Measurements from ENCODE around the gene TOX2. TPM values are rescaled to one million over a fixed set of nuclear protein-coding genes. Genes with fewer than 3 reads are reported as not detected.
A peak's percentile ranks its signal among the peaks of the same experiment; 100 is the strongest.

TOX2 gene
- 1 to 10 TPM; 2.3 to 4.0 (median 3.3) TPM for polyA plus RNA-seq (ENCODE audit: insufficient read length in 10 of 10)
- long read RNA-seq, donor 1: 0 reads
- long read RNA-seq, donor 2: 0 reads
- long read RNA-seq, donor 3: 0 reads
- long read RNA-seq, donor 4: 0 reads
- long read RNA-seq, donor 5, partial matches to known transcripts: 0 of 1 reads
- long read RNA-seq, donor 5, other reads (novel, unspliced or antisense): 0 of 1 reads
- long read RNA-seq, donor 6: 0 reads
- long read RNA-seq, donor 7: 0 reads
- long read RNA-seq, donor 8, partial matches to known transcripts: 0 of 1 reads
- long read RNA-seq, donor 8, other reads (novel, unspliced or antisense): 0 of 1 reads
- long read RNA-seq, donor 9: 0 reads

DNA sequence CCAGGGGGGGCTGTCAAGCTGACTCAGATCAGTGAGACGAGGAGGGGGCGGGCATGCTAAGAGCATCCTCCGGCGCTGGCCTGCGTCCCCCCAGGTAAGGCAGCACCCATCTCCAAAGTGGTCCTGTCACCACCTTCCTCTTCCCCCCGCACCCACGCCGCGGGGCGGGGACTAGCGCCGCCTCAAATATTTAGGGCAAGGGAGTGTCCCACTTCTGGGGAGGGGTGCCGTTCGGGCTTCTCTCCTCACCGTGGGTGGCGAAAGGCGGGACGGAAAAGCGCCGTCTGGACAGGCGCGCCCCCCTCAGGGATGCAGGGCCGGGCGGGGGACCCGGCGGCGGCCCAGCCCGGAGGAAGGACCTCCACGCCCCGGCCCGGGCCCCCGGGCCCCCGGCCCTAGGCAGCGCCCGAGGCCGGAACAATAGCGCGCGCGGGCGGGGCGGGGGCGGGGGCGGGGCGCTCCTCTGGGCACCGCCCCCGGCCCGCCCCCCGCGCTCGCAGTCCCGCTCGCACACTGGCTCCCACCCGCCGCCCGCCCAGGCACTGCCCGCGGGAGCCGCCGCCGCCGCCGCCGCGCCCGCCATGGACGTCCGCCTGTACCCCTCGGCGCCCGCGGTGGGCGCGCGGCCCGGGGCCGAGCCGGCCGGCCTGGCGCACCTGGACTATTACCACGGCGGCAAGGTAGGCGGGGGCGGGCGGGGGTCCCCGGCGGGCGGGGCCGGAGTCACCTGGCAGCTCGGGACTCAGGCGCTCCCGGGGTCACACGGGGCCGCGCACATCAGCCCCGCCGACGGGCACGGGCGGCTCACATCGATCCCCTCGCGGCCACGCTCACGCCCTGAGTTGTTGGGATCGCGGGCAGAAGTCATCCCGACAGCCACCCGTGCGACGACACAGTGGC lies at the start of gene TOX2:
Gene TOX2, plus strand, starts transcription at position 542 of the 900 bp plus-strand sequence. Its CDS starts 40 bp downstream, at position 582.
- peak in 1 of 3 donors; percentile 25 for DNase-seq

DNA sequence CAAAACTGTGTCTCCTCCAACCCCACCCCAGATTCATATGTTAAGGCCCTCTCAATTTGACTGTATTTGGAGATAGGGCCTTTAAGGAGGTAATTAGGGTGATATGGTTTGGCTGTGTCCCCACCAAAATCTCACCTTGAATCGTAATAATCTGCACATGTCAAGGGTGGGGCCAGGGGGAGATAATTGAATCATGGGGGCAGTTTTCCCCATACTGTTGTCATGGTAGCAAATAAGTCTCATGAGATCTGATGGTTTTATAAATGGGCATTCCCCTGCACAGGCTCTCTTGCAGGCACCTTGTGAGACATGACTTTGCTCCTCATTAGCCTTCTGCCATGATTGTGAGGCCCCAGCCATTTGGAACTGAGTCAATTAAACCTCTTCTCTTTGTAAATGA lies 46.6 kb upstream of the TOX2 start:
- no peak for DNase-seq

DNA sequence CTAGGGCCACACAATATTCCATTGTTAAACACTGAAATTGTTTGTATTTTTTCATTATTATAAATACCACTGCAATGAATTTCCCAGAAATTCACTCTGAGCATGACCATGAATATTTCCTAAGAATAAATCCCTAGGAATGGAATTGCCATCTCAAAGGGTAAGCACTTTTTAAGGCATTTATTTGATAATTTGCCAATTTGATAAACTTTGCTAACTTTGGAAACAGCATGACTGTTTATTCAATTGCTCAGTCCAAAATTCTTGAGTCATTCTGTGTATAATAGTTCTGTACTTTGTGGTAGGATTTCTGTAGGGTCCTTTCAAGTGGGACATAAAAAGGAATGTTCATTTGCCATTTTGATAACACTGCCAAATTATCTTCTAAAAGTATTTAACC lies 44.2 kb upstream of the TOX2 start:
- no peak for DNase-seq

GRCh38 chr20:43878776-43879175 lies 35.9 kb upstream of the TOX2 start:
- DNase-seq: peak in 2 of 3 donors; percentile 52 to 54

DNA sequence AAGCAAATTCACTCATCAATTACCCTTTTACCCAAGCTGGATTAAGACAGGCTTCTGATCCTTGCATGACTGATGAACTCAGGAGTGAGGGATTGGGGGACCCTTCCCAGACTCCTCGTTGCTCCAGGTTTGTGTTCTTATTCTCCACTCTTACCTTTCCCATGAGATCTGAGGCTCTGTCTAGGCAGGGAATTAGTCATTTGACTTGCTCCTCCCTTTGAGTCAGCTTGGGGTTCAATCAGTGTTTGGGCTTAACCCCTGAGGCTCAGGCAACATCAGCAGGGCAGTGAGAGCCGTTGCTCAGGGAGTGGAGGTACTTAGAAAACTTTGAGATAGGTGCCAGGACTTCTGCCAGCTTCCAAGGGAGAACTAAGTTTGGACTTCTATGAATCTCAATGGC lies 20.7 kb upstream of the TOX2 start:
- DNase-seq: no peak

DNA sequence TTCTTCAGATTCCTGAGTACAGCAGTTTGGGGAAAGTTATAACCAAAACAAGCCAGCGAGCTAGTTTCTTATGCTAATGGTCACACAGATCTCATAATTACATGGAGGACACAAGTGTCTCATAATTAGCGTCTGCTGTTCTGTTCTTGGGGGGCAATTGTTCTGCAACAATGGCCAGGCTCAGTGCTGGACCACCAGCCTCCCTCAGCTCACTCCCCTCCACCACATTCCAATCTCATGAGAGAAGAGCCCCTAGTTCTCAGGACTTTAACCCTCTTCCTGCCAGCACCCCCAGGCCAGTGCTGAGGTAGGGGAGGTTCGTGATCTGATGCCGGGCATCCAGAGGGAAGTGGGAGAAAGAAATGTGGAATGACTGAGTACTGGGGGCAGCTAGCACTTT lies 20.2 kb upstream of the TOX2 start:
- no peak for DNase-seq

DNA sequence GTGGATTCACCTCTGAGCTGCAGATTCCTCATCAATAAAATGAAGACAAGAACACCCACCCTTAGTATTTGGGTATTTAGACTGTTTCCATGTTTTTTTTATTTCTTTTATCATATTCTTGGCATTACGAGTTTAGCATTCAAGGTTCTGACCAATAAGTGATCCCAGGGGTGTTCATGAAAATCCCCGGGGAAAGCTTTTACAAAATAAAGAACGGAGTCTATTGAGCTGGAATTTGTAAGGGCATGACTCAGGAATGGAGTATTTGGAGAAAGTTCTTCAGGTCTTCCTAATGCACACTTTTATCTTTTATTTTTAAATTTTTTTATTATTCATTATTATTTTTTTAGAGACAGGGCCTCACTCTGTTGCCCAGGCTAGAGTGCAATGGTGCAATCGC lies 19.4 kb upstream of the TOX2 start:
- DNase-seq: peak in 1 of 3 donors; percentile 66

GRCh38 chr20:43899274-43900120 lies 15.2 kb upstream of the TOX2 start:
- no peak for DNase-seq

GRCh38 chr20:43900121-43900466 lies 14.6 kb upstream of the TOX2 start:
- peak in 2 of 3 donors; percentile 53 to 67 for DNase-seq

GRCh38 chr20:43900496-43900895 lies 14.2 kb upstream of the TOX2 start:
- peak in 2 of 3 donors; percentile 60 to 78 for DNase-seq

DNA sequence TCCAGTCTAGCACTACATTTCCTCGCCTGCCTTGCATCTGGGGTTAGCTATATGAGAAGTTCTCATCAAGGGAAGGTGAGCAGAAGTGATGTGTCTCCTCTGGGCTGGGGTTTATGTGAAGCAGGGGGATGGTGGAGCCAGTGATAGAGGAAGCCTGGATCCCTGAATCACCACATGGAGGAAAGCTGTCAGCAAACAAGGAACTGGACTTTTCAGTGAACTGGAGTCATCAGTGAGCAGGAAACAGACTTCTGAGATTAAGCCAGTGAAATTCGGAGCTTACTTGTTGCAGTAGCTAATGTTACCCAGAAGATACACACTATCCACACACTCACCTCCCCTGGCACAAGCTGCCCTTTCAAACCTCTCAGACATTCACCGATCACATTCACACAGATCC lies 13.4 kb upstream of the TOX2 start:
- DNase-seq: no peak

GRCh38 chr20:43903953-43904826 lies 10.5 kb upstream of the TOX2 start:
- DNase-seq: no peak

DNA sequence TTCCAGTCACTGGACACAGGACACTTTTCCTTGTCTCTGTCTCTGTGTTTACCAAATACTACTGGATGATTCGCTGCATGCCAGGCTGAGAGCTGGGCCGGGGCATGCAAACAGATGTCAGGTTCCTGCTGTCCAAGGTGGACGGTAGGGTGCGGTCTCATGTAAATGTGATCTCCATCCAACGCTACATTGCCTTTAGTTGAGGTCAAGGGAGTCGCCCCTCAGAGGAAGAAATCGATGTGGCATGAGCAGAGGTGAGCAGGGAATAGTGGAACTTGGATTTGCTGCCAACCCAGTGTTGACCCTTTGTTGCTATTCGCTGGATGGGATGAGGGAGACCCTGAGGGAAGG lies 9.8 kb upstream of the TOX2 start:
- DNase-seq: no peak

DNA sequence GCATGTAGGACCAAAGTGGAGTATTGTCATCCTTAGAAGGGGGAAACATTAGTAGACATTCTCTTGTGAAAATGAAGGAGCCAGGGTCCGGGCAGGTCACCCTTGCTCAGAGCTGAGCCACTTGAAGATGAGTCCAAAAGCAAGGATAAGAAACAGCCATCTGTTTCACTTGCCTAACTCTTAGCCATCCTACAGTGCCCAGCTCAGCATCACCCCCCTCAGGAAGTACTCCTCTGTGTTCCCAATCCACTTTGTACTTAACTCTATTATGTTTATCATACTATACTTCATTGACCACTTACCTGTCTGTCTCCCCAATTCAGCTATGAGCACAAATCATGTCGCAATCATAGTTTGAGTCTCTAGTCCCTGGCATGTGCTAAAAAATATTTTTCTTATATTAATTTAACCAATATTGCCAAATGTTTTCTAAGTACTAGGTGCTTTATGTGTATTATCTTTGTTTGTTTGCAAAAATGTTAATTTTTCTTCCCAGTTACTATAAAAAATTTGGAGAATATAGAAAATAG lies 8.1 kb upstream of the TOX2 start:
- DNase-seq: no peak

DNA sequence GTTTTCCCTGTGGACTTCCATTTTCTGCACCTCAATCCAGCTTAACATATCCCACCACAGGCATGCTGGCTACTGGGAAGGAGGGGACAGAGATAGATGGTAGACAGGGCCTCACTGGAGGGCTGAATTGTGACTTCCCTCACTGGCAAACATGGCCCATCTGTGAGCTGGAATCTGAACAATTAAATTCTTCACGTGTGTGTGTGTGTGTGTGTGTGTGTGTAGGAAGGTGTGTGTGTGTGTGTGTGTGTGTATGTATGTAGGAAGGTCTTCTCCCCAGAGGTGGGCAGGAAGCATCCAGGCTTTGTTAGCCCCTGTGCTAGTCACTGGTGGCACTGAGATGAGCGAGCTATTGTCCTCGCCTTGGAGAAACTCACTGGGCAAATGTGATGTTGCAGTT lies 5.4 kb upstream of the TOX2 start:
- no peak for DNase-seq

- no peak for DNase-seq
These were observed 4.9 kb upstream of the TOX2 start for GRCh38 chr20:43909720-43910119.

DNA sequence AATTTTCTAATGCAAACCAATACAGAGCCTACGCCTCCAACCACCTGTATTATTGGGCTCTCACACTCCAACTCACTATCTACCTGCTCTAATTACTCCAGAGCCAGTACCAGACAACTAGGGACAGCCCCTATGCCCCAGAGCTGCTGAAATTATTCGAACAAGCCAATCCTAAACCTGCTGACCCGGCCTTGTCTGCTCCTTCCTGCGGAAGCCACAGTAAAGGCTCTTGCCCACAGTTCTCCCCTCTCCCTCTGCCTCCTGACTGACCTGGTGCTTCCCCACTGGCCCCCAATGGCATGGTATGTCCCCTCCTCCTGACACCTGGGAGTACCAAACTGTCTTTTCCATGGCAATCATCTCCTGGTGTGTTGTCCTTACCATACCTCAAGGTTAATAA lies 4.1 kb upstream of the TOX2 start:
- DNase-seq: no peak

GRCh38 chr20:43911066-43911465 lies 3.6 kb upstream of the TOX2 start:
- no peak for DNase-seq

- no peak for DNase-seq
These were observed 1.2 kb upstream of the TOX2 start for GRCh38 chr20:43913291-43914025.
